ENCODE results near the gene RNF135.
"Not testable (repeated sequence)": the region's sequence is repeated elsewhere in the genome, so short reads cannot be mapped to it uniquely, and the experiment has no call there.

RNF135 gene

DNA sequence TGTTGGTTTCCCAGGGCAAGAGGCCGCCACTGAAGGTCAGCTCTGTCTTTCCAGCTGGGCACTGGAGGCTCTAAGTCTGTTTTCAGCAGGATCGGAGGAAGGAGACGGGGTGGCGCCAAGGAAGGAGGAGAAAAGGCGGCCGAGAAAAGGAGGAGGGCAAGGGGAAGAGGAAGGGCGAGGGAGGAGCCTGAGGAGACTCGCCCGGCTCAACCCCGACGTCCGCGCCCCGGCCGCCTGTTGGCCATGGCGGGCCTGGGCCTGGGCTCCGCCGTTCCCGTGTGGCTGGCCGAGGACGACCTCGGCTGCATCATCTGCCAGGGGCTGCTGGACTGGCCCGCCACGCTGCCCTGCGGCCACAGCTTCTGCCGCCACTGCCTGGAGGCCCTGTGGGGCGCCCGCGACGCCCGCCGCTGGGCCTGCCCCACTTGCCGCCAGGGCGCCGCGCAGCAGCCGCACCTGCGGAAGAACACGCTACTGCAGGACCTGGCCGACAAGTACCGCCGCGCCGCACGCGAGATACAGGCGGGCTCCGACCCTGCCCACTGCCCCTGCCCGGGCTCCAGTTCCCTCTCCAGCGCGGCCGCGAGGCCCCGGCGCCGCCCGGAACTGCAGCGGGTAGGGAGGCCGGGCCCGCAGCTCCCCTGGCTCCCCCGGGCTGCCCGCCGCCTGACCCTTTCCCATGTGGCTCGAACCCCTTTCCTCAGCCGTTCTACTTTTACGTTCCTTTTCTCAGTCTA lies at the start of gene RNF135:
Gene RNF135, plus strand, starts transcription at position 209 of the 737 bp plus-strand sequence. Its CDS starts 35 bp downstream, at position 244.
- DNase-seq (ENCODE audit: low read depth in 1 of 2, low spot score in 1 of 2) = peak; percentile 9 to 39

- DNase-seq (ENCODE audit: low read depth in 1 of 2, low spot score in 1 of 2) = no peak
Measured at GRCh38 chr17:30921544-30922196, 49.2 kb upstream of the RNF135 start, which contains the start of gene ADAP2. TSS of gene ADAP2 (plus strand) at chr17:30921945. CDS start at chr17:30922015, 70 bp downstream.

- no peak for DNase-seq (ENCODE audit: low read depth in 1 of 2, low spot score in 1 of 2)
Measured at GRCh38 chr17:30922235-30923030, 48.4 kb upstream of the RNF135 start.

DNA sequence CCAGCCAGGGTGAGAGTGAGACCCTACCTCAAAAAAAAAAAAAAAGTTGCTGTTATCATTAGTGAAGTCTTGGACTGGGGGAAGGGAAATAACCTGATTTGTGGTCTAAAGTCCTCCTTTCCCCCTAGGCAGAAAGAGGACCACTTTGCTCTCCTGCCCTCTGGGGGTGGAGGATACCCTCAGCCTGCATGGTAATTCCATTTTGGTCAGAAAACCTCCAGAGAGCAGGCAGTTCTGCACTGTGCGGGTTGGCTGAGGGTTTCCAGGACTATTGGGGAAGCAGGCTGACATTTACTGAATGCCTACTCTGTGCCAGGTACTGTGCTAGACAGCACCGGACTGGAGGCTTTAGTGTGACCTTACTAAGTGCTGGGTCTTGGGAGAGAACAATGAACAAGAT lies 46.5 kb upstream of the RNF135 start:
- no peak for DNase-seq (ENCODE audit: low read depth in 1 of 2, low spot score in 1 of 2)

GRCh38 chr17:30926516-30926915 lies 44.3 kb upstream of the RNF135 start:
- no peak for DNase-seq (ENCODE audit: low read depth in 1 of 2, low spot score in 1 of 2)

GRCh38 chr17:30927756-30928155 lies 43.1 kb upstream of the RNF135 start:
- no peak for DNase-seq (ENCODE audit: low read depth in 1 of 2, low spot score in 1 of 2)

DNA sequence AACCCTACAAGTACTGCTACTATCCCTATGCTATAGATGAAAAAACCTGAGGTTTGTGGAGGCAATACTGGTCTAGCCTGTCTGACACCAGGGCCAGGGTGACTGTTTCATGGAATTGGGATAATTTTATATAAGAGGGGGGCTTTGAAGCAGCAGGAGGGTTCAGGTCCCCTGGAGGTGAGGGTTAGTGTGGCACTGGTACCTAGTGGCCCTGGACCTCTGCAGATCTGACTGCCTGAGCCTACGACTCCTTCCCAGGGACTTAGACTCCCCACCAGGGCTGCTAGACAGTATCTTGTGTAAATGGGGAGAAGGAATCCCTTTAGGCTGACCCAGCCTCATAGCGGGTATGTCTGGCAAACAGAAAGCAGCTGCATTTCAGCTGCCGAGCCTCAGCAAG lies 42.3 kb upstream of the RNF135 start:
- no peak for DNase-seq (ENCODE audit: low read depth in 1 of 2, low spot score in 1 of 2)

- no peak for DNase-seq (ENCODE audit: low read depth in 1 of 2, low spot score in 1 of 2)
Measured at GRCh38 chr17:30929081-30929633, 41.7 kb upstream of the RNF135 start.

GRCh38 chr17:30929861-30930260 lies 41.0 kb upstream of the RNF135 start:
- DNase-seq (ENCODE audit: low read depth in 1 of 2, low spot score in 1 of 2) = not testable (repeated sequence)

DNA sequence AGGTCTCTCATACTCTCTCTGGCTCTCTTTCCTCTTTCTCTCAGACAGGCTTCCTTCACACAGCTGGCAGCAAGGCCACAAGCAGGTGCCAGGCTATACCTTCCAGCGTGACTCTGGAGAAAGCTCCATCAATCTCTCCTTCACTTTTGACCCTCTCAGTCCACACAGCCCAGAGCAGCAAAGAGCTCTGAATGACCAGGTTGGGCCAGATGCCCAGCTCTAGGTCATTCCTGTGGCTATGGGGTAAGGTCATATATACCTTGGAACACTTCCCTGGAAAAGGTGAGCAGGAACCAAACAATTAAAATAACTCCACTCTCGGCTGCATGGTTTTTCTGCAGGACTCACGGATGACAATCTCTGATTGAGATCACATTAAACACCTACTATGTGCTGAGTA lies 40.3 kb upstream of the RNF135 start:
- DNase-seq (ENCODE audit: low read depth in 1 of 2, low spot score in 1 of 2) = no peak

DNA sequence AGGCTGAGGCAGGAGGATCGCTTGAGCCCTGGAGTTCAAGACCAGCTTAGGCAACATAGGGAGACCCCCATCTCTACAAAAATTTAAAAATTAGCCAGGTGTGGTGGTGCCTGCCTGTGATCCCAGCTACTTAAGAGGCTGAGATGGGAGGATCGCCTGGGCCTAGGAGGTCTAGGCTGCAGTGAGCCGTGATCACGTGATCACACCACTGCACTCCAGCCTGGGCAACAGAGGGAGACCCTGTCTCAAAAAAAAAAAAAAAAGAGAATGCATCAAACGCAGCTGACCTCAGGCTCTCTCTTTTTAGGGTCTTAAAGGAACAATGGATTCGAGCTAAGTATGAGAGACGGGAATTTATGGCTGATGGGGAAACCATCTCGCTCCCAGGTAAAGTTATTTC lies 39.3 kb upstream of the RNF135 start:
- DNase-seq (ENCODE audit: low read depth in 1 of 2, low spot score in 1 of 2) = not testable (repeated sequence)

GRCh38 chr17:30933966-30934365 lies 36.9 kb upstream of the RNF135 start:
- DNase-seq (ENCODE audit: low read depth in 1 of 2, low spot score in 1 of 2) = no peak

DNA sequence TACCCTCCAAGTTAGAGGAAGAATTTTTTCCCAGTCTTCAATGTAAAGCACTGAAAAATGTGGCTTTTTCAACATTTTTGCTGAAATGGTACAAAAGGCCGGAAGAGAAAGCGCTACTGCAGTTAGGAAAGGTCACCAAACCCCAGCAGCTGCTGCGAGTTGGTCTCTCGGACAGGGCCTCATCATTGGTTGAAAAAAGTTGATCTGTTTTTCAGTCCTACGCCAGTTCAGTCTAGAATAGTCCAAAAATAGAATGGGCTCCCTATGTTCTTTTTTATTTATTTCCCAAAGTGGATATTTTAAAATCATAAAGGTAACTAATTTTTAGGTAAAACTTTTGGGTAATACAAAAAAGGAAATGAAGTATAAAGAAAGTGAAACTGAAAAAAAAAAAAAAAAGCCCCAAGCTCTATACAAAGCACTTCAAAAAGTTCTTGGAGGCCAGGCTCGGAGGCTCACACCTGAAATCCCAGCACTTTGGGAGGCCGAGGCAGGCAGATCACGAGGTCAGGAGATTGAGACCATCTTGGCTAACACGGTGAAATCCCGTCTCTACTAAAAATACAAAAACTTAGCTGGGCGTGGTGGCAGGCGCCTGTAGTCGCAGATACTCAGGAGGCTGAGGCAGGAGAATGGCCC lies 31.7 kb upstream of the RNF135 start:
- no peak for DNase-seq (ENCODE audit: low read depth in 1 of 2, low spot score in 1 of 2)

DNA sequence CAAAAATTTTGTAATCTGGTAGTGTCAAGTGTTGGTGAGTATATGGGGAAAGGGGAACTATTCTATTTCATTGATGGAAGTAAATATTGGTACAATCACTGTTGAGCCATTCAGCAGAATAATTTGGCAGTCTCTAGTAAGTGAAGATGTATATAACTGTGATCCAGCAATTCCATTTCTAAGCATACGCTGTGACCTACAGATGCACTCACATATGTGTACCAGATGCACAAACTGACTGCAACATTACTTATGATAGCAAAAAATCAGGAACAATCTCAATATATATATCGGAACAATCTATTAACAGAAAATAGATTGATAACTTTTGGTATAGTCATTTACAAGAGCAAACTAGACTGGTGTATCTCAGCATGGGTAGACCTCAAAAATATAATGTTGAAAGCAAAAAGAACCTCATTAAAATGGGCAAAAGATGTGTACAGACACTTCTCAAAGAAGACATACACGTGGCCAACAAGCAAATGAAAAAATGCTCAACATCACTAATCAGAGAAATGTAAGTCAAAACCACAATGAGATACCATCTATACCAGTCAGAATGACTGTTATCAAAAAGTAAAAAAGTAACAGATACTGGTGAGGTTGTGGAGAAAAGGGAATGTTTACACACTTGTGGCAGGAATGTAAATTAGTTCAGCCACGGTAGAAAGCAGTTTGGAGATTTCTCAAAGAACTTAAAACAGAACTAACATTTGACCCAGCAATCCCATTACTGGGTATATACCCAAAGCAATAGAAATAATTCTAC lies 28.3 kb upstream of the RNF135 start:
- no peak for DNase-seq (ENCODE audit: low read depth in 1 of 2, low spot score in 1 of 2)

DNA sequence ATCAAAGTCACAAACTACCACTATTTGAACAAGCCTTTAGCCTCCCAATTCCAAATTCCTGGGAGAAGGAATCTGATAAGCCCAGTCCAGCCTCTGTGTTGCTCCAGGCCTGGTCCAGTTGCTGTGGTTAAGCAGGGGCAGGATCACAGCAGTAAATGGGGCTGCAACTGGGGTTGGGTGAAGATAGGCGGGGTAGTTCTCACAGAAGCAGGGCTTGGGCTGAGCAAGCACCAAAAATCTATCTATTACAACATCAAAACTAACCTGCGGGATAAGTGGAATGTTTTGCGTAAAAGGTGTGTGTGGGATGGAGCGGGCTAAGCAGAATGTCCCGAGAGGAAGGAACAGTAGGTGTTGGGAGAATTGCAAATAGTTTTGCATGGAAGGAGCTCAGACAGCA lies 23.0 kb upstream of the RNF135 start:
- no peak for DNase-seq (ENCODE audit: low read depth in 1 of 2, low spot score in 1 of 2)

GRCh38 chr17:30950189-30950588 lies 20.6 kb upstream of the RNF135 start:
- DNase-seq (ENCODE audit: low read depth in 1 of 2, low spot score in 1 of 2) = no peak

- no peak for DNase-seq (ENCODE audit: low read depth in 1 of 2, low spot score in 1 of 2)
Measured at GRCh38 chr17:30950669-30951399, 20.0 kb upstream of the RNF135 start.

- no peak for DNase-seq (ENCODE audit: low read depth in 1 of 2, low spot score in 1 of 2)
Measured at GRCh38 chr17:30952638-30953393, 18.0 kb upstream of the RNF135 start.

Measured in stimulated activated CD4-positive, alpha-beta T cell treated with anti-CD3 and anti-CD28 coated beads, Interleukin-15, amount 100 ng/mL, for 1 hour (primary cell).